Measurements from ENCODE around the gene BSN.
A peak's percentile ranks its signal among the peaks of the same experiment; 100 is the strongest.

BSN gene

DNA sequence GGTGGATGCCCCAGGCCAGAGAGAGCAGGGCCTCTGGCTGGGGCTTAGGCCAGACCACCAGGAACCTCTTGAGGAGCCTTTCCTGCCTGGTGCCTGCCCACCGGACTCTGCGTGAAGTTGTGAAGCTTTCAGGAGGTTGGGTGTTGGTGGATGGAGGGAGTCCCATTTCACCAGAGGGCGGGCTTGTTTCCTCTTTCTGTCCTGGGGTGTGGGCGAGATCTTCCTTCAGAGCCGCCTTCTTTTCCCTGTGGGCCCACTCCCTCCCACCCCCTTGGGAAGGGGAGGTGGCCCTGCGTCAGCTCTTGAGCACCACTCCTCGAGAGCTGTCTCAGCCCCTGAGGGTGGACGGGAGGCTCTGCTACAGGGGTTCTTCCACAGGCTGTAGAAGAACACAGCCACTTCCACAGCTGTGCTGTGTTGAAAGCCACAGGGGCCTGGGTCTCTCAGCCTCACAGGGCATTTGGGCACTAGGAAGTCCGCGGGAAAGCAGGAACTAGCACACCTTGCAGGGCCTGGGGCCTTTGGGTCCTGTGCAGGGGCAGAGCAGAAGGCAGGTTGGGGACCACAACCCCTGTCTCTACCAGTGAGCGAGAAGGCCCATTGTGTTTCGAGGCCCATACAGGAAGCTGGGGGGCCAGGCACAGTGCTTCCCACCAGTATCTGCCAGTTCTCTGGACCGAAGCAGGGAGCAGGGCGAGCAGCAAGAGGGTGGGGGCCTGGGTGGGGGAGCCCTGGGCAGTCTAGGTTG is 163.1 kb downstream of the BSN start:
- DNase-seq (ENCODE audit: low spot score) = no peak

DNA sequence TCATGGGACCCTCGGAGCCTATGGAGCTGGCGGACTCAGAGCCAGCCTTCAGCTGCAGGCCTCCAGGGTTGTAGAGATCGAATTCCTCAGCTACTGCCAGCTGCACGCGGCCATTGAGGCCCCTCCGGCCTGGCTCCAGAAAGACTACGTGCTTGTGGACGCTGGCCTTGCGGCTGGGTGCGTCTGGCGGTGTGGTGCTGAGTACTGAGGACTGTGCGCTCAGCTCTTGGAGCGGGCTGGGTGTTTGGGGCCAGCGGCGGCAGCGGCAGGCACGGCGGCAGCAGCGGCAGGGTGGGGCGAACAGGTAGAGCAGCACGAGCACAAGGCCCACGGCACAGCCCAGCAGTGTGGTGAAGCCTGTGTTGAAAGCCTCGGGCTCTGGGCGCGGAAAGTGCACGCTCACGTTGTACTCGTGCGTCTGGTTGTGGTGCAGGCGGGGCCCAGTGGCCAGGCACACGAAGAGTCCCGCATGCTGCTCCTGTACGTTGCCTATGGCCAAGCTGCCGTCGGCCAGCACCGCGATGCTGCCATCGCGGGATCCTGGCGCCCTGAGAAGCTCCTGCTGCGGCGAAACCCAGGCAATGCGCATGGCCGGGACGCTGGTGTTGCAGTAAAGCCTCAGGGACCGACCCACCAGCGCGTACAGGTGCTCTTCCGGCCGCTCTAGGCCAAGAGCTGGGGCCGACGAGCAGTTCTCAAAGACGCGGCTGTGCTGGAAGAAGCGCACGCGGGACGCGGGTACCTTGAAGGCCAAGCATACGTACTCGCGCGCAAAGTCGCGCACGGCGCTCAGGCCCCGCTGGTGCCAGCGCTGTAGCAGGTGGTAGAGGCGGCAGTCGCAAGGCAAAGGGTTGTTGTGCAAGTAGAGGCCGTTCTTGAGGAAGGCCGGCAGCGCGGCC is 163.9 kb downstream of the BSN start:
- no peak for DNase-seq (ENCODE audit: low spot score)

DNA sequence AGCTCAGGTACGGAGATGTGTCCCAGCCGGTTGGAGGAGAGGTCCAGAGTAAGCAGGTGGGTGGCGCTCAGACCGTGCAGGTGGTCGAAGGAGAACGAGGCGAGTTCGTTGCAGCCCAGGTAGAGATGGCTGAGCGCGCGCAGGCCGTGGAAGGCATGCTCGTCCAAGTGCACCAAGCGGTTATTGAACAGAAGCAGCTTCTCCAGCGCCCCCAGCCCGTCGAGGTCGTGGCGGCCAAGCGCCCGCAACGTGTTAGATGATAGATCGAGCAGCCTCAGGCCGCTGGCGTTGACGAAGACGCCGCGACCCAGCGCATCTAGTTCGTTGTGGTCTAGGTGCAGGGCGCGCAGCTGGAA is 164.6 kb downstream of the BSN start:
- DNase-seq (ENCODE audit: low spot score) = no peak

DNA sequence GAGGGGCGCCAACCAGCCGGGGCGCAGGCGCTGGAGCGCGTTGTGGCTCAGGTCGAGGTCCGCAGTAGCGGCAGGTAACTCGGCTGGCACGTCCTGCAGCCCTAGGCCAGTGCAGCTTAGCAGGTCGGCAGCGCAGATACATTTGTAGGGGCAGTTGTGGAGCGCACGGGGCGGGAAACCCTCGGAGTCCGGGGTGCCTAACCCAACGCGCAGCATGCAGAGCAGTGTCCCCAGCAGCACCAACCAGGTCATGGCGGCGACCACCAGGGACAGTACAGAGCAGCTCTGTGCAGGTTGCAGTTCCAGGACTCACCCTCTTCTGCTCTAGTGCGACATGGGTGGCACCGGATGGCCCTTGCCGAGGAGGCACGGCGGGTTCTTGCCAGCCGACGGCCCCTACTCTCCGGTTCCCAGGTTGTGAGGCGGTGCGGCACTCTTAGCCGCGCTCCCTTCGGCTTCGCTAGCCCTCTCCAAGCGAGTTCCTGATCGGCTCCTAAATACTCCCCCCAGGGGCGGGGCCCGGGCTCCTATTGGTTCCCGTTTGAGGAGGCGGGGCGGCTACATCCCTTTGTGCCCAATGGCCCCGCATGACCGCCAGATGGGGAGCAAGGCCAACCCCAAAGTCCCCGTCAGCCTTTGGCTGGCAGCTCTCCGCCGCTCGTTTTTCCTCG is 165.1 kb downstream of the BSN start, which contains the start of gene AMIGO3:
Gene AMIGO3, minus strand, starts transcription at position 471 of the 671 bp plus-strand sequence. Its CDS starts 219 bp downstream, at position 252.
- DNase-seq (ENCODE audit: low spot score) = peak; percentile 100
